IPS-15b (cell line): ENCODE results near the gene SCFD1.
"Not testable (repeated sequence)": the region's sequence is repeated elsewhere in the genome, so short reads cannot be mapped to it uniquely, and the experiment has no call there.

Source experiments
- H3K27me3 ChIP-seq: one replicate; pipeline ENCODE4 v1.6.1; 2013; ENCODE audit warnings: low read length; ENCODE audit not compliant: control insufficient read depth, insufficient read depth
- H3K36me3 ChIP-seq: one replicate; pipeline ENCODE4 v1.6.1; 2013; ENCODE audit warnings: low read length; ENCODE audit not compliant: control insufficient read depth, insufficient read depth
- H3K4me1 ChIP-seq: one replicate; pipeline ENCODE4 v1.6.1; 2013; ENCODE audit warnings: mild to moderate bottlenecking, low read length; ENCODE audit not compliant: control insufficient read depth, insufficient read depth
- H3K4me3 ChIP-seq: one replicate; pipeline ENCODE4 v1.5.1; 2013; ENCODE audit warnings: low read depth, low read length
- H3K9ac ChIP-seq: one replicate; pipeline ENCODE4 v1.6.1; 2013; ENCODE audit warnings: low read depth, mild to moderate bottlenecking, low read length
- H3K9me3 ChIP-seq: one replicate; pipeline ENCODE4 v1.6.1; 2013; ENCODE audit warnings: mild to moderate bottlenecking, low read length; ENCODE audit not compliant: control insufficient read depth, insufficient read depth

Gene SCFD1

DNA sequence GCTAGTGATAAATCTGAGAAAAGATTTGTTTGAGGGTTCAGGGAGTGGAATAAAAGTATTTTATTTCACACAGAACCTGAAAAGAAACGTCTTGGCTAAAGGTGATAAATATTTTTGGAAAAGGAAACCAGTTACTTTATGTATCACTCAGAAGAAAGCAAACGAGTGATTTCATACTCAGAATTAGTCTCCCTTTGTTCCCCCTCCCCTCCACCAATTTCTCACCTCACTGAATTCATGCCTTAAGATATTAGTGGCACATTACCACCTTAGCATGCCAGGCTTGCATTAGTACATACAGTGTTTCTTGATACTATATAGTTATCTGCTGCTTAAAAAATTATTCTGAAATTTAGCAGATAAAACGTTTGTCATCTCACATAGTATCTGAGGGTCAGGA, 35.0 kb upstream of the SCFD1 start:
- H3K4me3 ChIP-seq, result no peak overlapping the region
- no peaks in the 10 kb centered on the region for H3K4me1 ChIP-seq
- peaks cover 5% of the 10 kb centered on the region for H3K36me3 ChIP-seq
- H3K9ac ChIP-seq, result no peak overlapping the region
- no peaks in the 10 kb centered on the region for H3K27me3 ChIP-seq
- no peaks in the 10 kb centered on the region for H3K9me3 ChIP-seq

DNA sequence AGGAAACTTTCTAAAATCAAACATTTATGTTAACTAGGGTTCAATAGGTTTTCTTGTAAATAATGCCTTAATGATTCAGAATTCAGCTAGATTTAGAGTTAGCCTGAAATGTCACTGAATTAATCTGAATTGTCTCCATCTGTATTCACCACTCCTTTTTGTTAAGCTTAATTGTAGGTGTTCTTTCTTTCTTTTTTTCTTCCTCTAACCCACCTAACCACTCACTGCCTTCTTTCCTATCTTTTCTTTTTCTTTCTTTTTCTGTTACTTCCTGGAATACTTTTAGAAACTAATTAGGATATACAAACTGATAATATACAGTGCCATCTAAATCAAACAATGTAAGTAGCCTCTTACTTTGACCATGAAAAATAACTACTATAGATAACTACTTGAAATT, 33.2 kb upstream of the SCFD1 start:
- Histone ChIP-seq H3K27me3 (no peaks in the 10 kb centered on the region), H3K4me3 (no peak overlapping the region), H3K4me1 (no peaks in the 10 kb centered on the region), H3K9ac (no peak overlapping the region), H3K9me3 (no peaks in the 10 kb centered on the region), H3K36me3 (peaks cover 5% of the 10 kb centered on the region)

DNA sequence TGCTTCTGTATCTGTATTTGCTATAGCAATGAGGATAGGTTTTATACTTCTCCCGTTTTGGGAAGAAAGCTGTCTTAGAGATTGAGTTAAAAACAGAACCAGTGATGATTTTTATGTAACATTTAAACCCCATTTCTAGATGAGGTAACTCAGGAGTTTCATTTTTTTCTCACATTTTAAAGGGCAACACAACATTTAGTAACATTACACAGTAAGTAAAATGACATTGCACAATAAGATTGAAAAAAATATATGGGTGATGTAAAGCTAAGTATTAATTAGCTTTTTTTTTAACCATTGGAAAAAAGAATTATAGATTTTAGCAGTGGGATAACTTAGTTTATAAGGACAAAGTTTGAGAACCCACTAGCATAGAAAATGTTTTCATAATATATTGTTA, 25.2 kb upstream of the SCFD1 start:
- H3K36me3 ChIP-seq, result no peaks in the 10 kb centered on the region

DNA sequence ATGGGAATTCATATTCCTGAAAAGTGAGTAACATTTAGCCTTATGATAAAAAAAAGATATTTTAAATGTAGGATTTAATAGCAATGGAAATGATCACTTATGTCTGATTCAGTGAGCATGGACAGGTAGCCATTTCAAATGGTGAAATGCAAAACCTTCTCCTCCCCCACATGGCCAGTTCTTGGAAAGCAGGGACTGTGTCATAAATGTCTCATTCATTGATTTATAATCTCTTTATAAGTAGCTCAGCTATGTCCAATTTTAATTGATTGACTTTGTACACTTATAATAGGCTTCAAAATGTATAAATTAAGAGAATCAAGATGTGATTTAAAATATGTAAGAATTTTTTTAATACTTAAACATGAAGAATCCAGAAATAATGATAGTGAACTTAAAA, 24.6 kb upstream of the SCFD1 start:
- H3K36me3 ChIP-seq, result no peaks in the 10 kb centered on the region
- H3K9ac ChIP-seq, result no peak overlapping the region

More for the DNA sequence above, 25.2 kb upstream of the SCFD1 start:
- Histone ChIP-seq H3K9me3 (no peaks in the 10 kb centered on the region), H3K4me1 (no peaks in the 10 kb centered on the region), H3K4me3 (no peak overlapping the region), H3K27me3 (no peaks in the 10 kb centered on the region), H3K9ac (no peak overlapping the region)

DNA sequence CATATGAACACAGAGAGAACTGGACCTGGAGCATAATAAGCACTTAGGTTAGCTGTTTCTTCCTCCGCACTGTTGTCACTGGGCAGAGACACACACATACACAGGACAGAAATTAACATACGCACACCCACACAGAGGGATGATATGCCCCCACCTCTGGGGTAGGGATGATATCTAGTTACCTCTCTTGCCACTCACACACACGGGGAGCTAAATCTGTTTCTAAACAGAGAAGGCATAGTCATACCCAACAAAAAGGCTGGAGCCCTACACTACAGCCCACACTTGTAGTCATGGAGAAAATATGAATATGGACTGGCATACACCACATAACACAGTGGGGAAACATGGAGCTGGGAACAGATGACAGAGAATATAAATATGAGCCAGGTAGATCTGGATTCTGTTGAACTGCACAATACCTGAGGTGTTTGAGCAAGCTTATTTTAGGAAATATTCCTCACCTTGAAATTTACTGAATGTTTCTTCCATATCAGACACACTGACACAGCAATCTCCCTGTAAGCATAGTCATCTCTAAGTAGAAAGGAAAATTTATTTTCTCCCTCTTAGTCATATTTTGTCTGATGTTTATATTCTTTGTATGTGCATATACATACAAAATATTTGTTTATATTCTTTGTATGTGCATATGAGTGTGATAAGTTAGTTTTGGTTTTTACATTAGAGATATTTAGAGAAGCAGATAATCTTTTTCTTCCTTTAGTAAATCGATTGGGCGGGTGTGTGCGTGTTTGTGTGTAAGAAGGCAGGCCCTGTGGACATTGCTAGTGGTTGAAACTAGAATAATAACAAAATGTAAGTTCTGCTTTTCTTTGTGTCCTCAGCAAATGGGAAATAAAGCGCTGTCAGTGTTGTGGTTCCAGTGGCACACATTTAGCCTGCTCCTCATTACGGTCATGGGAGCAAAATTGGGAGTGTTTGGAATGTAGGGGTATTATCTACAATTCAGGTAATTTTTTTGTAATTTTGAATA, 20.9 kb upstream of the SCFD1 start:
- H3K36me3 ChIP-seq, result peaks cover 12% of the 10 kb centered on the region
- H3K9ac ChIP-seq, result no peak overlapping the region
- no peaks in the 10 kb centered on the region for H3K4me1 ChIP-seq
- no peaks in the 10 kb centered on the region for H3K9me3 ChIP-seq
- no peak overlapping the region for H3K4me3 ChIP-seq
- no peaks in the 10 kb centered on the region for H3K27me3 ChIP-seq

More for the DNA sequence above, 24.6 kb upstream of the SCFD1 start:
- Histone ChIP-seq H3K4me1 (no peaks in the 10 kb centered on the region), H3K9me3 (no peaks in the 10 kb centered on the region), H3K4me3 (no peak overlapping the region), H3K27me3 (no peaks in the 10 kb centered on the region)

DNA sequence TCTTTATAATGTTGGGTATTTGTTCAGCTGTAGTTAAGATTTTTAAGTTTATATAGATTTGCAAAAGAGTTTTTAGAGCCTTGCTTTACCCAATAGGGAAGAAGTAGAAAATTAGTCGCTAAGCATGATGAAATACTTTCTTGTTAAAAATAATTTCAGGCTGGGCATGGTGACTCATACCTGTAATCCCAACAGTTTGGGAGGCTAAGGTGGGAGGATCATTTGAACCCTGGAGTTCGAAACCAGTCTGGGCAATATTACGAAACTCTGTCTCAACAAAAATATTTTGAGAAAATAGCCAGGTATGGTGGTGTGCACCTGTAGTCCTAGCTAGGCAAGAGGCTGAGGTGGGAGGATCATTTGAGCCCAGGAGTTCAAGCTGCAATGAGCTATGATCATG, 18.7 kb upstream of the SCFD1 start:
- no peaks in the 10 kb centered on the region for H3K4me1 ChIP-seq
- no peaks in the 10 kb centered on the region for H3K27me3 ChIP-seq
- no peak overlapping the region for H3K4me3 ChIP-seq
- H3K36me3 ChIP-seq, result peaks cover 12% of the 10 kb centered on the region
- no peaks in the 10 kb centered on the region for H3K9me3 ChIP-seq
- no peak overlapping the region for H3K9ac ChIP-seq

DNA sequence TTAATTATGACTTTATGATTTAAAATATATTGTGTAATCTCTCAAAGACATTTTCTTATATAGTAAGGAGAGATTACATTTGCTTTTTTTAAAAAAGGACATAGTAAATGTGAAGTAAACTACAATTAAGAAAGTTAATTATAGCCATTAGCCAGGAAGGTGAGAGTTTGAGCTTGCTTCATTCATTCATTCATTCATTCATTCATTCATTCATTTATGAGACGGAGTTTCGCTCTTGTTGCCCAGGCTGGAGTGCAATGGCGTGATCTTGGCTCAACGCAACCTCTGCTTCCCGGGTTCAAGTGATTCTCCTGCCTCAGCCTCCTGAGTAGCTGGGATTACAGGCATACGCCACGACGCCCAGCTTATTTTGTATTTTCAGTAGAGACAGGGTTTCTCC, 17.4 kb upstream of the SCFD1 start:
- H3K4me3 ChIP-seq, H3K27me3 ChIP-seq, H3K9ac ChIP-seq, H3K9me3 ChIP-seq, H3K4me1 ChIP-seq: not testable (repeated sequence)
- H3K36me3 ChIP-seq, result peaks cover 12% of the 10 kb centered on the region

DNA sequence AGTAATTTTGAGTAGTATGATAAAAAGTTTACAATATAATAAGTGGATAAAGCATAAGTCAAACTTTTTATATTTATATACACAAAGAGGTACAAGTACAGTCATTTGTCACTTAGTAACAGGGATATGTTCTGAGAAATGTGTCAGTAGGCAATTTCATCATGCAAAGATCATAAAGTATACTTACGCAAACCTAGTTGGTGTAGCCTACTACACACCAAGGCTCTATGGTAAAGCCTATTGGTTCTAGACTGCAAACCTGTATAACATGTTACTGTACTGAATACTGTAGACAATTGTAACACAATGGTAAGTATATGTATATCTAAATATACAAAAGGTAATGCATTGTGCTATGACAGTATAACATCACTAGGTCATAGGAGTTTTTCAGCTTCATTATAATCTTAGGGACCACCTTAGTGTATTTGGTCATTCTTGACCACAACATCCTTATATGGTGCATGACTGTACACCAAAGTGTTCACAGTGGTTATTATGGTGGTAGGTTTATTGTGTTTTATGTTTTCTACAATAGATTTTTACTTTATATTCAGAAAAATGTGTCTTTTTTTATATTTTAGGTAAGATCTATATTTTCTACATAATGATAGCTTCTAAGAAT, 14.9 kb upstream of the SCFD1 start:
- Histone ChIP-seq H3K4me3 (no peak overlapping the region), H3K4me1 (no peaks in the 10 kb centered on the region), H3K27me3 (no peaks in the 10 kb centered on the region), H3K9ac (no peak overlapping the region), H3K9me3 (no peaks in the 10 kb centered on the region), H3K36me3 (peaks cover 12% of the 10 kb centered on the region)

DNA sequence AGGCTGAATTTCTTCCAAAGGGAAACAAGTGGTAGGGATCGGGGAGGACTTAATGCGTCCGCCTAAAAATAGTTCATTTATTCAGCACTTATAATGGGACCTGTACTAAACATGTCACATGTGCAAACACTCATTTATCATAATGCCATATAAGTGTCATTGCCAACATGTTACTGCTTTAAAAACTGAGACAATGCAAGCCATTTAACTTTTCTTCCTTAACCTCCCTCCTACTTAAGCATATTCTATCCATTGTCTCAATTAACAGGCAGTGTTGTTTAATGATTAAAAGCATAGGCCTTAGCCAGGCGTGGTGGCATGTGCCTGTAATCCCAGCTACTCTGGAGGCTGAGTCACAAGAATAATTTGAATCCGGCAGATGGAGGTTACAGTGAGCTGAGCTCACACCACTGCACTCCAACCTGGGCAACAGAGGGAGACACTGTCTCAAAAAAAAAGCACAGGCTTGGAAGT, 13.5 kb upstream of the SCFD1 start:
- H3K36me3 ChIP-seq, result peaks cover 9% of the 10 kb centered on the region
- no peaks in the 10 kb centered on the region for H3K4me1 ChIP-seq
- no peaks in the 10 kb centered on the region for H3K9me3 ChIP-seq
- no peak overlapping the region for H3K4me3 ChIP-seq
- no peak overlapping the region for H3K9ac ChIP-seq
- no peaks in the 10 kb centered on the region for H3K27me3 ChIP-seq

DNA sequence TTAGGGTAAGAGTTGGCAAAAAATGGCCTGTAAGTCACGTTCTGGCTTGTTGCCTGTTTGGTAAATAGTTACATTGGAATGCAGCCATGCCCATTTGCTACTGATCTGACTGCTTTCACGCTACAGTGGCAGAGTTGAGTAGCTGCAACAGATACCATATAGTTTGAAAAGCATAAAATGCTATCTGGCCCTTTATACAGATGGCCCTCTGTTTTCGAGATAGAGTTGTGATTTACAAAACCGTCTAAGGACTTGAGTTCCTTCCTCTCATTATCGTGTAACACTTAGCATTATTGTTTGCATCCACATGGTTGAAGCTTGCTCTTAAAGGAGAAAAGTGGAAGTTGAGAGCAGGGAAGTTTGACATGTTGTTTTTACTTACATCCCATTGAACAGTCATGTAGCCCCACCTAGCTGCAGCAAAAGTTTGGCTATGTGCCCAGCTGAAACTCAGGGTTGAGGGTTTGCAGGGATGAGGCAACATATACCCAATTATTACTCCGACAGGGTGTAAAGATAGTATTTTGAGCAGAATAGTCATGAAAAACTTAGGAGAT, 11.3 kb upstream of the SCFD1 start:
- Histone ChIP-seq H3K4me1 (no peaks in the 10 kb centered on the region), H3K4me3 (no peak overlapping the region), H3K9ac (no peak overlapping the region), H3K27me3 (no peaks in the 10 kb centered on the region), H3K9me3 (no peaks in the 10 kb centered on the region), H3K36me3 (no peaks in the 10 kb centered on the region)

DNA sequence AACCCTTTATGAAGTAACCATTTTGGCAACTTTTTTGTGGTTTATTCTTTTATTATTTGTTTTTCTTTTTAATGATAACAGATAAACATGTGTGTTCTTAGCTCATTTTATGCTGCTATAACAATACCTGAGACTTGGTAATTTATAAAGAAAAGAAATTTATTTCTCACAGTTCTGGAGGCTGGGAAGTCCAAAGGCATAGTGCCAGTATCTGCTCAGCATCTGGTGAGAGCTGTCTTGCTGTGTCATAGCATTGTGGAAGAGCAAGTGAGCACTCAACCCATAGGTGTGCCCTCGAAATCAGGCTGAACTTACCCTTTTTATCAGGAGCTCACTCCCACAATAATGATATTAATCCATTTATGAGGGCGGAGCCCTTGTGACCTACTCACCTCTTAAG, 8.0 kb upstream of the SCFD1 start:
- H3K4me3 ChIP-seq, result no peak overlapping the region
- no peaks in the 10 kb centered on the region for H3K4me1 ChIP-seq
- no peak overlapping the region for H3K9ac ChIP-seq
- H3K36me3 ChIP-seq, result no peaks in the 10 kb centered on the region
- no peaks in the 10 kb centered on the region for H3K9me3 ChIP-seq
- no peaks in the 10 kb centered on the region for H3K27me3 ChIP-seq
